Activated CD4-positive, alpha-beta T cell treated with anti-CD3 and anti-CD28 coated beads, Interleukin-2, amount 50 U/mL, for 4 hours (primary cell): ENCODE data around the gene NCAPD3.
A peak's percentile ranks its signal among the peaks of the same experiment; 100 is the strongest.
"Not testable (repeated sequence)": the region's sequence is repeated elsewhere in the genome, so short reads cannot be mapped to it uniquely, and the experiment has no call there.

Source experiments
- DNase-seq, 2 experiments: peaks; one replicate each; pipeline ENCODE4 v3.0.0-alpha.2; 2020

Gene NCAPD3

GRCh38 chr11:134224710-134225664 lies 1.2 kb upstream of the NCAPD3 start:
- peak; percentile 44 to 48 for DNase-seq

- DNase-seq: no peak
These were observed 646 bp downstream of the NCAPD3 start for GRCh38 chr11:134223121-134223520.

- no peak for DNase-seq
These were observed 7.0 kb downstream of the NCAPD3 start for GRCh38 chr11:134216816-134217215.

- no peak for DNase-seq
These were observed 7.9 kb downstream of the NCAPD3 start for GRCh38 chr11:134215836-134216235.

GRCh38 chr11:134207538-134208239 lies 16.1 kb downstream of the NCAPD3 start:
- peak; percentile 55 to 61 for DNase-seq

- no peak for DNase-seq
These were observed 17.6 kb downstream of the NCAPD3 start for GRCh38 chr11:134206185-134206584.

GRCh38 chr11:134205729-134206128 lies 18.0 kb downstream of the NCAPD3 start:
- DNase-seq: no peak

GRCh38 chr11:134202661-134203060 lies 21.1 kb downstream of the NCAPD3 start:
- DNase-seq: no peak

- DNase-seq: no peak
These were observed 23.1 kb downstream of the NCAPD3 start for GRCh38 chr11:134200688-134201087.

- DNase-seq: no peak
These were observed 24.2 kb downstream of the NCAPD3 start for GRCh38 chr11:134199531-134199930.

GRCh38 chr11:134196756-134197155 lies 27.0 kb downstream of the NCAPD3 start:
- no peak for DNase-seq

GRCh38 chr11:134188092-134188491 lies 35.7 kb downstream of the NCAPD3 start:
- DNase-seq: not testable (repeated sequence)

GRCh38 chr11:134181707-134182106 lies 42.1 kb downstream of the NCAPD3 start:
- DNase-seq: no peak

GRCh38 chr11:134178032-134178674 lies 45.6 kb downstream of the NCAPD3 start:
- no peak for DNase-seq

- DNase-seq: no peak
These were observed 47.5 kb downstream of the NCAPD3 start for GRCh38 chr11:134176284-134176683.

- no peak for DNase-seq
These were observed 50.5 kb downstream of the NCAPD3 start for GRCh38 chr11:134173296-134173695.

GRCh38 chr11:134171951-134172350 lies 51.8 kb downstream of the NCAPD3 start:
- no peak for DNase-seq

- no peak for DNase-seq
These were observed 52.9 kb downstream of the NCAPD3 start for GRCh38 chr11:134170919-134171281.

GRCh38 chr11:134170177-134170918 lies 53.4 kb downstream of the NCAPD3 start:
- no peak for DNase-seq

GRCh38 chr11:134164490-134165370 lies 59.0 kb downstream of the NCAPD3 start:
- DNase-seq: no peak

GRCh38 chr11:134159652-134160051 lies 64.1 kb downstream of the NCAPD3 start:
- DNase-seq: no peak

GRCh38 chr11:134158023-134158422 lies 65.7 kb downstream of the NCAPD3 start:
- DNase-seq: no peak
